ENCODE results near the gene SCN11A.
"Not testable (repeated sequence)": the region's sequence is repeated elsewhere in the genome, so short reads cannot be mapped to it uniquely, and the experiment has no call there.

The SCN11A gene

DNA sequence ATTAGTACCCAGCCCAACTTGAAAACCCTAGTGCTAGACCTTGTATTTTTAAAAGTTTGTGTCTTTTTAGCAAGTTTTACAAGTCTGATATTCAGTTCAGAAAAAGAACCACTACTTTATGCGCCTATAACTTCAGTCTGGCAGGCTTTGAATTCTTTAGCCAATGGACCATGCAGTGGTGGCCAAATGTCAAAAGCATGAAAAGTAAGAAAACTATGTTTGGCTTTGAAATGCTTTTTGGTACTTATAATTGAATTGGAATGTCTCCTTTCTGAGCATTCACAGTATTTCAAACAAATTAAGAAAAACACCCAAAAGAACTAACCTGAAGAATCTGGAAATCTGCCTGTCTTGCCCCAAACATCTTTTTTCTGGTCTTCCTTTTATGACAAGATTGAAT is 12.9 kb upstream of the SCN11A start:
- no peak for DNase-seq

GRCh38 chr3:39063143-39063542 is 11.4 kb upstream of the SCN11A start:
- DNase-seq, result no peak

- DNase-seq, result no peak
Observed at GRCh38 chr3:39062180-39062579, 10.4 kb upstream of the SCN11A start.

DNA sequence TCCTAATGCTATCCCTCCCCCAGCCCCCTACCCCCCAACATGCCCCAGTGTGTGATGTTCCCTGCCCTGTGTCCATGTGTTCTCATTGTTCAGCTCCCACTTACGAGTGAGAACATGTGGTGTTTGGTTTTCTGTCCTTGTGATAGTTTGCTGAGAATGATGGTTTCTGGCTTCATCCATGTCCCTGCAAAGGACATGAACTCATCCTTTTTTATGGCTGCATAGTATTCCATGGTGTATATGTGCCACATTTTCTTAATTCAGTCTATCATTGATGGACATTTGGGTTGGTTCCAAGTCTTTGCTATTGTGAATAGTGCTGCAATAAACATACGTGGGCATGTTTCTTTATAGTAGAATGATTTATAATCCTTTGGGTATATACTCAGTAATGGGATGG is 9.5 kb upstream of the SCN11A start:
- not testable (repeated sequence) for DNase-seq

GRCh38 chr3:39056151-39056550 is 4.4 kb upstream of the SCN11A start:
- no peak for DNase-seq

GRCh38 chr3:39053696-39054095 is 2.0 kb upstream of the SCN11A start:
- DNase-seq, result no peak

DNA sequence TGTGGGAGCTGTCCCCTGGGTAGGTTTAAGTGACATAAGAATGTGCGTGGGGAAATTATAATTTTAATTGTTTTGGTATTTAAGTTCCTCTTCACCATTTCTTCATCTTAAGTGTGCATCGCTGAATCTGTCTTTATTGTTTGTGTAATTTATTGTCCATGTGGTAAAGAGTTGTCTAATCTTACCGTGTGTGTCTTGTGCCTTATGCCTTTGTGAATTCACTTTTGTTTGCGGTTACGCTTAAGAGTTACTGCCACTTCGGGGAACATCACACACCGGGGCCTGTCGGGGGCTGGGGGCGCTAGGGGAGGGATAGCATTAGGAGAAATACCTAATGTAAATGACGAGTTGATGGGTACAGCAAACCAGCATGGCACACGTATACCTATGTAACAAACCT is 839 bp upstream of the SCN11A start:
- DNase-seq, result no peak

DNA sequence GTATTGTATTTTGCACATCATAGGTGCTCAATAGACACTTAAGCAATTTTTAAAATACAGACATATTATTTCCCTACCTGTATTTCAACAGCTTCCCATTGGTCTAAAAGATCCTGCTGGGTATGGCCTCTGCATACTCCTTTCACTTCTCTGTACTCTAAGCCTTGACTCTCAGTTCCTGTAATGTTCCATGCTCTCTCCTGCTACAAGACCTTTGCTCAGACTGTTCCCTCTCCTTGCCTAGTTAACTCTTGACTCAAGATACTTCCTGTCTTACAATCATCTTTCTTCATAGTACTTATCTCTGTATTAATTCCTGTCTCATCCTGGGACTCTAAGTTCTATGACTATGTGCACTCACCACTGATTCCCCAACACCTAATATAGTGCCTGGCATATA is 1.7 kb downstream of the SCN11A start:
- DNase-seq, result no peak

- DNase-seq, result no peak
Observed at GRCh38 chr3:39038165-39038564, 13.6 kb downstream of the SCN11A start.

DNA sequence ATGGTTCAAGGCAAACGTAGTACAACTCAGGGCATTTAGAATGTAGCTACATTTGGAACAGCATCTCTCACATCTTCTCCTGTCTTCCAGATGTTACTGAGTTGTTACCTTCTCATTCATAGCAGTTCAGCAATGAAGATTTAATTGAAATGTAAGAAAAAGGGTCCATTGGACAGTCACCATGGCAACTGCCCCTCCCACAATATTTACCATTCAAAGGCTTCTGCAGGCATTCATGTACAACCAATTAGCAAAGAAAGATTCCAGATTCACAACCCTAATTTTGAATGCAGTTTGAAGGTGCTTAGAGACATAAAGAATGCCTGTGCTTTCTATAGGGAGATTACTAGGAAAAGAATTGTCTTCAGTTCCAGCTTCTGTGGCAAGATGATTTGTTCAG is 22.2 kb downstream of the SCN11A start:
- no peak for DNase-seq

DNA sequence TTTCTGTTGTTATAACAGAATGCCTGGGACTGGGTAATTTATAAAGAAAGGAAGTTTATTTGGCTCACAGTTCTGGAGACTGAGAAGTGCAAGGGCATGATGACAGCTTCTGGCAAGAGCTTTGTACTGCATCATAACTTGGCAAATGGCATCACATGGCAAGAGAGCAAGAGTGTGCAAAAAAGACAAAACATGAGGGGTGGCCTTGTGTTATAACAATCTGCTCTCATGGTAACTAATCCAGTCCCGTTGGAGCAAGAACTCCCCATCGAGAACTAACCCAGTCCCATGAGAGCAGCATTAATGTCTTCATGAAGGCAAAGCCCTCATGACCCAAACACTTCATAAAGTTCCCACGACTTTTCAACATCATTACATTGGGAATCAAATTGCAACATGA is 23.2 kb downstream of the SCN11A start:
- DNase-seq, result no peak

GRCh38 chr3:39025222-39025970 is 26.3 kb downstream of the SCN11A start:
- no peak for DNase-seq

GRCh38 chr3:39024497-39024896 is 27.2 kb downstream of the SCN11A start:
- DNase-seq, result no peak

DNA sequence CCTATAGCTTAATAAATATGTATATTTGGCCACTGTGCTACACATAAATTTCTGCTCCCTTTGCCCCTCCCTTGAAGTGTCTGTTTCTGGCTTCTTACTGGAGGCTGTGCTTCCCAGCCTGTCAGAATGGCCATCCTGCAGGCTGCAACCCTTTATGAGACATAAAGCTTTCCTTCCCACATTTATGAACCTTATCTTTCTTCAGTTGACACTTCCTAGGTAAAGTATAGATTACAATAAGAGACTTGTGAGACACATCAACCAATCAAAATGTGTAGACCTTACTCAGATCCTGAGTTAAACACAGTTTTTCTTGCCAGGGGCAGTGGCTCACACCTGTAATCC is 29.5 kb downstream of the SCN11A start:
- DNase-seq, result no peak

DNA sequence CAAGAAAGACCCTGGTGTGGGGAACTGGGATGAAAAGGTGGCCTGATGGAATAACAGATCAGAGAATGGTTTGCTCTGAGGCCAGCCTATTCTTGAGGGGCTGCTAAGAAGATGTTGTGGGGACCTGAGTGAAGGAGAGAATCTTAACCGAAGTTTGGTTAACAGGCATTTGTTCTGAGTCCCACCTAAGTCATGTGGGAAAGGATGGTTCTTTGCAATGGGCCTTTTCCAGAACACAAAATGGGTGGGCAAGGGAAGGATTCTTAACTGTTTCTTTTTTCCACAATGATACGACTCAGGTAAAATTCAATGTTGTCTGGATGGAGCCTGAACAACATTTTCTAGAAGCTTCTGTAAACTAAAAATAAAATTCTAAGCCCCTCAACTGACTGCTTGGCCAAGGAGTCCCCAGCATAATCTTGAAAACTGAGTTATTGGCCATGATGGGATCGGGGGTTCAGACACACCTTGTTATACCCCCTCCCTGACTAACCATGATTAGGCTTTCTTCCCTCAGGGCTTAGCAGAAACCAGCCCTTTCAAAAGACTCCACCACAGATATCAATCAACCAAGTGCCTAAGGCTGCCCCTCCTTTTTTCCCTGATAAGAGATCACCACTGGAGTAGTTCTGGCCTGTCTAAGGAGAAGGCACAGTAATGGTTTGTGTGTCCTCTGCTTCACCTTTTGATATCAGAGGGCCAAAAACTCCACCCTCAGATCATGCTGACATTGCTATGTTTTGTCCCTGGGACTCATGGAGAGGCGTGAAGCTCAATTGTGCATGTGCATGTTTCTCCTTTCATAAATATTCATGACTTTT is 30.1 kb downstream of the SCN11A start:
- DNase-seq, result no peak

GRCh38 chr3:39021029-39021428 is 30.7 kb downstream of the SCN11A start:
- DNase-seq, result no peak

- DNase-seq, result no peak
Observed at GRCh38 chr3:39019299-39019698, 32.4 kb downstream of the SCN11A start.

DNA sequence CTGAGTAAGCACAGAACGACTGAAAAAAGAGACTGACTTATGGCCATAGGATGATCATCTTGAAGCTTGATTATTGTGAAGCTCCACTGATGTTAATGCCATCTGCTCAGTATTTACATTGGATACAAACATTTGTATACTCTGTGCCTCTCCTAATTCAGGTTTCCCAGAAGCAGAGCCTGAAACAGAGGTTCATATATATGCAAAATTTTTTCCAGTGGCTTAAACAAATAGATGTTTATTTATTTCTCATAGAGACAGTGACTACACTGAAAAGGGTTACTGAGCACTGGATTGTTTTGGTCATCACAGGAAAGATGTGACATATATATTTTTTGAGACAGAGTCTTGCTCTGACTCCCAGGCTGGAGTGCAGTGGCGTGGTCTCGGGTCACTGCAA is 36.3 kb downstream of the SCN11A start:
- no peak for DNase-seq

DNA sequence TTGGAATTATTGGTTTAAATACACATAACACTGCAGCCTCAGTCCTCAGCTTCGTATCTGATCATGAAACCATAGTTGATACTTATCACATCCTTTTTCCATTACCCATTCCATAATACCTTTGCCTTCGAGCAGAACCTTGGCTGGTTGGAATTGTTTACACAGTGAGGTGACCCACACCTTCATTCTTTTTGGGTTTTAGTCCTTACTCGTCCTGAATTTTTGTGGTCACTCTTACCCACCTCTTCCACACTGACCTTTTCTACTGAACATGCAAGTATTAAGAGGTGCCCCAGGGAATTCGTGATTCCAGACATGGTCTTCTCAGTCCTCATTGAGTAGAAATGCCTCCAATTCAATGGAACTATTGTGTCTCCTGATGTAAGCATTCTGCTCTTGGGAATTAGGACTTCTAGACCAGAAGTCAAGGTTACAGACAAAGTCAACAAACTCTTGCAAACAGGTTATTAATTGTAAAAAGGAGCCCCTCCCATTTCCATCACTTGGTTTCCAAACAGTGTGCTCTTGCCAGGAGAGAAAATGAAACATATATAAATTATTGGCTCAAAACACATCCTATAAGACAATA is 37.7 kb downstream of the SCN11A start:
- DNase-seq, result no peak

- no peak for DNase-seq
Observed at GRCh38 chr3:39013289-39013688, 38.5 kb downstream of the SCN11A start.

GRCh38 chr3:39011191-39011736 is 40.5 kb downstream of the SCN11A start:
- no peak for DNase-seq

DNA sequence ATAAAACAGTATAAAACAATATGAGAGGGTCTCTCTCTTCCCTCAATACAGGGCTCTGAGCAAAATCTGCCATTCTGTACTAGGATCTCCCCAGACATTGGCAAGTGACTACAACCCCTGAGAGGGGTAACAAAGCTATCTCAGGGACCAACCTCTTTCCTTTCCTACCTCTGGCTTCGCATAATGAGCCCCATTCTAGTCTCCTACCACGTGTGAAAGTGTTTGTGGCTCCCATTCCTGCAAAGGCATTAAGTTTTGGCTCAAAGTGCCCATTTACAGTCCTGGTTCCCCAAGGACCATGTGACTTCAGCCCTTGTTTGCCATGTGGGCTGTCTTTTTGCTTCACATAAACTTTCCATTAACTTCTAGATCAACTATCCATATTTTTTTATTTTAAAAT is 46.4 kb downstream of the SCN11A start:
- DNase-seq, result no peak

Measured in left hindlimb (tissue), 1 donor.